SK-N-MC (cell line): ENCODE results near the gene PURA.
A peak's percentile ranks its signal among the peaks of the same experiment; 100 is the strongest.

Source experiments
- DNase-seq: peaks from one replicate; pipeline ENCODE4 v3.0.0-alpha.2; 2011; ENCODE audit warnings: low read depth, low spot score
- H3K27ac ChIP-seq: fragments of 200-600 bp; sonication (generic); 2 replicates; pipeline ENCODE4 v1.5.1; 2016; ENCODE audit warnings: mixed run types
- H3K36me3 ChIP-seq: fragments of 200-600 bp; sonication (generic); 2 replicates; pipeline ENCODE4 v1.6.1; 2017; ENCODE audit warnings: antibody characterized with exemption, low read length, mixed read lengths; ENCODE audit not compliant: insufficient read depth
- H3K4me3 ChIP-seq: fragments of 200-600 bp; sonication (generic); 2 replicates; pipeline ENCODE4 v1.5.1; 2016
- H3K9ac ChIP-seq: fragments of 200-600 bp; sonication (generic); 2 replicates; pipeline ENCODE4 v1.8.0; 2017; ENCODE audit warnings: mixed run types, mixed read lengths; ENCODE audit not compliant: insufficient read length
- H3K9me3 ChIP-seq: fragments of 200-600 bp; sonication (generic); 2 replicates; pipeline ENCODE4 v1.6.1; 2017; ENCODE audit warnings: low read depth, mild to moderate bottlenecking, antibody characterized with exemption, low read length, moderate library complexity, mixed read lengths
- EZH2 ChIP-seq: fragments of 200-600 bp; sonication (generic); IDR thresholded peaks from one replicate; pipeline ENCODE4 v1.6.1; 2017; ENCODE audit warnings: antibody characterized with exemption
- FOXP2 ChIP-seq: optimal IDR thresholded peaks from 2 replicates; pipeline ENCODE3; 2011; ENCODE audit warnings: mild to moderate bottlenecking, moderate library complexity; ENCODE audit not compliant: insufficient read depth; ENCODE audit errors: extremely low read length, control extremely low read depth
- POLR2AphosphoS5 ChIP-seq: IDR thresholded peaks from 2 replicates; pipeline ENCODE4 v1.6.1; 2012; ENCODE audit warnings: mild to moderate bottlenecking, low read depth, low read length, borderline replicate concordance

PURA gene

GRCh38 chr5:140108093-140109017, 5.6 kb upstream of the PURA start:
- Histone ChIP-seq H3K27ac (no peak overlapping the region), H3K9me3 (no peaks in the 10 kb centered on the region), H3K9ac (peak overlapping the region; percentile 85), H3K36me3 (no peaks in the 10 kb centered on the region), H3K4me3 (peak overlapping the region; percentile 87)
- DNase-seq = no peak
- TF ChIP-seq POLR2AphosphoS5 = no peak

DNA sequence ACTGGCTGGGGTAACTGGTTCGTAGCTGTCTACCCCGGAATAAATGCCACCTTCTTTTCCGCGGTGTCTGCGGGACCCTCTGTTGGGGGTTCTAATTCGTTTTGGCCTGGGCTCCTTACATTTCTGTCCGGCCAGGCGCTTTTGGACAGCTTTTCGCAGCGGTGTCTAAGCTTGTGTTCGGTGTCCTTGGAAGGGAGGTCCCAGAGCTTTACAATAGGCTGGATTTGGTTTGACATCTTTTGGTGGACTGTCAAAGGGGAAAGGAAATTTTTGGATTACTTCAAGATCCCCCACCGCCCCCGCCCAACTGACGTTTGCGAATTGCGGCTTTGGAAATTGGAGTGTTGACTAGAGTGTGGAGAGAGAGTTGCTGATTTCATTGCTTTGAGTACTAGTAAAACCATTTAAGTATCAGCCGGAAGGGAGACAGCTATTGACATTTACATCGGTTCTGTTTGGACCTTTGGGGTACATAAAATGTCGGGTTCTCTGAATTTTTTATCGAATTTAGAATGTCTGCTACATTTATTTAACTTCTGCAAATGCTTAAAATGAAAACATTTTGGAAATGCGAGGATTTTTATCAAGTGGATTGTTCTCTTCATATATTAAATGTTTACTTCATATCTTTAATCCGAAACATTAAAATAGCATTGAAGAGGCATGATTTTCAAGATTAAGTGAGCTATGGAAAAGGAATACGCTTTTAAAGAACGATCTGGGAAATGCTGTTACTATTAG, 4.7 kb upstream of the PURA start:
- Histone ChIP-seq H3K9me3 (no peaks in the 10 kb centered on the region), H3K27ac (peak overlapping the region; percentile 43; the same call in 1 of the 2 replicates), H3K9ac (peak overlapping the region; percentile 85), H3K36me3 (no peaks in the 10 kb centered on the region), H3K4me3 (peak overlapping the region; percentile 87)
- DNase-seq = no peak
- TF ChIP-seq EZH2 (no peak), POLR2AphosphoS5 (no peak), FOXP2 (no peak)

DNA sequence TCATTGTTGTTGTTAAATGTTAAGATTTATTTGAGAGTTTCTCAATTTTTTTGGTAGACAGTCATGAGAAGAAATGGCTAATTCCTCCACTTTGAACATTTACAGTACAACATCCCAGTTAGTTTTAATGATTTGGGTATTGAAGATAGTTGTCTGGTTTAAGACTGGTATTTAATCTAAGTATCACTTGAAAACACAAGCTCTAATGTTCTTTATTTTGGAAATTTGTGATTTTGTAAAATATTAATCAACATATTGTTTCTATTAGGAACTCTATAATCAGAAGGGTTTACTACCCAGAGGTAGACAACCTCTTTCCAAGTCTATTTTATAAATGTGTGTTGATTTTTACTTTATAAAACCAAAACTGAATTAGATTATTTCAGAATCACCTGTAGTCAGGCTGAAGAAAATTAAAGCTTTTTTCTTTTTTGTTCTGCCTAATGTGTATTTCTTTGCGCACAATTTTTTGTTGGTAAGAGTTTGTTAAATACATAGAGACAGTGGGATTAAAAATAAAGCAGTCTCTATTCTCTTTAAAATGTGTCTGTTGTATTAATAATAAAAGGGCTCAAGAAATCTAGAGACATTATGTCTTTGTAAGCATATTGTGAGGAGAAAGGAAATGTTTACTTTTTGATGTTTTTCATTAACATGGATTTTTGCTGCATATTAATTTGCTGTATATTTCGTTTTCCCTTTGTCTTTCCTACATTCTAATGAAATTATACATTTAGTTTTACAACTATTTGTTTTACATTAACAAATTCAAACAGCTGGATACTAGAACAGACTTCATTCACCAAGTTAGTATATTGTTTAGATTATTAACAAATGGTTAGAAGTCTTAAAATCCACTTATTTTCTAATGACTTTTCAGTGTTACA, 3.9 kb upstream of the PURA start:
- no peaks in the 10 kb centered on the region for H3K36me3 ChIP-seq
- peak overlapping the region; percentile 87 for H3K4me3 ChIP-seq
- peak overlapping the region; percentile 85 for H3K9ac ChIP-seq
- peak overlapping the region; percentile 86 for H3K27ac ChIP-seq
- H3K9me3 ChIP-seq = no peaks in the 10 kb centered on the region
- TF ChIP-seq FOXP2 (no peak), EZH2 (no peak)
- no peak for DNase-seq

DNA sequence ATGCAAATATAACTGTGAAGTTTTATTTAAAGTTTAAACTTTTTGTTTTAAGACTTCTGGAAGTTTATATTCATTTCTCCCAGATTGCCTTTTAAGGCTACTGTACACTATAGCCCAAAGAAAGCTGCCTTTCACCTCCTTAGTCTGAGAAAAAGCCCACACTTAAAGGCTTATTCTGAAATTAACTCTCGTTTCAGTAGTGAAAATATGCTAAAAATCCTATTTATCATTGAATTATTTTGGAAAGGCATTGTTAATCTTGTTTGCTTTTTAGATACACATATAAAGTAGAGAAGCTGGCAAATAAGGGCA, 3.3 kb upstream of the PURA start:
- TF ChIP-seq POLR2AphosphoS5 = no peak
- no peaks in the 10 kb centered on the region for H3K36me3 ChIP-seq
- no peak for DNase-seq
- H3K27ac ChIP-seq = peak overlapping the region; percentile 86
- peak overlapping the region; percentile 85 for H3K9ac ChIP-seq
- H3K9me3 ChIP-seq = no peaks in the 10 kb centered on the region
- peak overlapping the region; percentile 87 for H3K4me3 ChIP-seq

- Histone ChIP-seq H3K9ac (peak overlapping the region; percentile 64), H3K27ac (peak overlapping the region; percentile 86), H3K4me3 (peak overlapping the region; percentile 87)
Observed at GRCh38 chr5:140111011-140111858, 2.7 kb upstream of the PURA start.

GRCh38 chr5:140111859-140112551, 1.9 kb upstream of the PURA start:
- TF ChIP-seq EZH2 (no peak), FOXP2 (no peak), POLR2AphosphoS5 (no peak)
- Histone ChIP-seq H3K9me3 (no peaks in the 10 kb centered on the region), H3K27ac (peak overlapping the region; percentile 43; the same call in 1 of the 2 replicates), H3K36me3 (no peaks in the 10 kb centered on the region), H3K4me3 (peak overlapping the region; percentile 87), H3K9ac (no peak overlapping the region)
- DNase-seq = no peak

More at GRCh38 chr5:140111011-140111858, 2.7 kb upstream of the PURA start:
- Histone ChIP-seq H3K9me3 (no peaks in the 10 kb centered on the region), H3K36me3 (no peaks in the 10 kb centered on the region)
- TF ChIP-seq POLR2AphosphoS5 = peak; percentile 43; the same call in 1 of the 2 replicates
- TF ChIP-seq EZH2 = no peak
- DNase-seq = no peak

DNA sequence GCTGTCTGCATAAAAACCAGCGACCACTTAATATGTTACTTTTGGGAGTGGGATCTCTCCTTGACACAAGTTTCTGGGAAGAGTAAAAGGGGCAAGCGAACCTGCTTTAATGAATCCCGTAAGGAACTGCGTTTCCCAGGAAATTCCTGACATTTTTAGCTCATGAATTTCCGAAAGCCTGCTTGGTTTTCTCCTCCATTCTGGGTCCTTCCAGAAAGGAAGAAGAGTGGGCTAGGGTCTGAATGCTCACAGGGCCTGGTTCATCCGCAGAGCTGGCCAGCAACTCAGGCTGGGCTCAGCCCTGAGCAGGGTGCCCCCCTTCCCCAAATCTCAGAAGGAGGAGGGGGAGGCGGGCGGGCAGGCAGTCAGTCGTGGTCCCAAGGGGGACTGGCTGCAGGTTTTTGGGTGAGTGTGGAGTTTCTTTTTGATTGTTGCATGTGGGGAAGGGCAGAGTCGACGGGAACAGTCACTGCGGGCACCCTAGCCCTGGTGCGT, 1.2 kb upstream of the PURA start:
- Histone ChIP-seq H3K27ac (peak overlapping the region; percentile 43; the same call in 1 of the 2 replicates), H3K9me3 (no peaks in the 10 kb centered on the region), H3K9ac (no peak overlapping the region), H3K4me3 (peak overlapping the region; percentile 87), H3K36me3 (no peaks in the 10 kb centered on the region)
- no peak for DNase-seq
- TF ChIP-seq POLR2AphosphoS5 (no peak), EZH2 (no peak)
